ENCODE measurements around the gene RRP1.

DNA sequence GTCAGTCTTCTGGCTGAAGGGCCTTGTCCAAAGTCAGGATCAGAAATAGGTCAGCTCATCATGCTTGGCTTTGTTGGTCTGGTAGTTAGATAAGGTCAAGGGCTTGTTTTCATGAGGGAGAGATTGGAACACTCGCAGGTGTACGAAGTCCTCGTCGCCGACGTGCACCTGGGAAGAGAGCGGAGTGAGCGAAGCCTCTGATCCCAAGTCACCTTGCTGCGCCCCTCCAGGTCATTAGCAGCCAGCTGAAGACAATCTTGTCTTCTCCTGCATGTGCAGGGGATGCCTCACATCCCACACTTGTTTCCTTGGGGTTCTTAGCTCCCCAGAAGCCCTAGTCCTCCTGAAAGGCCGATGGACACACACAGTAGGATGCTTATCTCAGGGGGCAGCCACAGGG is 15.2 kb upstream of the RRP1 start:
- TF ChIP-seq CTCF (conservative IDR thresholded peaks at IDR 0.05; ENCODE audit: low read length) (no peak), EZH2phosphoT487 (IDR thresholded peaks at IDR 0.05; ENCODE audit: borderline replicate concordance, low read depth, low read length) (no peak)

Measured in OCI-LY7 (cell line).